Neuron (in vitro differentiated cells): ENCODE data around the gene GSTM1.

Source experiments
- H2AFZ ChIP-seq: one replicate; pipeline ENCODE4 v1.6.1; 2013; ENCODE audit warnings: low read depth, mild to moderate bottlenecking, inconsistent platforms, low read length, moderate library complexity
- H3K27me3 ChIP-seq: one replicate; pipeline ENCODE4 v1.6.1; 2013; ENCODE audit warnings: low read length; ENCODE audit not compliant: insufficient read depth
- H3K36me3 ChIP-seq: one replicate; pipeline ENCODE4 v1.6.1; 2013; ENCODE audit warnings: low read length; ENCODE audit not compliant: insufficient read depth
- H3K4me1 ChIP-seq: one replicate; pipeline ENCODE4 v1.6.1; 2013; ENCODE audit warnings: low read length; ENCODE audit not compliant: insufficient read depth
- H3K4me3 ChIP-seq: 2 replicates; pipeline ENCODE4 v1.5.1; 2013; ENCODE audit warnings: mild to moderate bottlenecking, low read length, moderate library complexity
- H3K9me3 ChIP-seq: one replicate; pipeline ENCODE4 v1.6.1; 2013; ENCODE audit warnings: low read length

GSTM1 gene

DNA sequence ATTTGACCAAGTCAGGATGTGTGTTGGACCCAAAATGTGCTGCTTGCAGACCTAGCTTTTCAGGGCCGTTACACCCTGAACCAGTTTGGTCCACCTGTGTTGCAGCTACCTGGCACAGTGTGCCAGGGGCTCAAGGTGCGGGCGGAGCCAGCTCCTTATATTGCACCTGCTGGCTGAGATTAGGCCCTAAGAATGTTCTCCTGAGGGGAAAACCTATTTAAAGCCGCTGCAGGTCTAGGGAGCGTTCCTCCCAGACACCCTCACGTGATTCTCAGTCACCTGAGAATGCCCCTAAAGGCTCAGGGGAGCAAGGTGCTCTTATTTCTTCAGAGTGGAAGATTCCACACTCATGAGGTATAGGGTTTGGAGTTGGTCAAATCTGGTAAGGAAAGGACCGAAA is 41.3 kb downstream of the GSTM1 start:
- Histone ChIP-seq H3K4me1 (peaks cover 10% of the 10 kb centered on the region), H3K4me3 (no peak overlapping the region), H3K9me3 (no peaks in the 10 kb centered on the region), H3K36me3 (no peaks in the 10 kb centered on the region), H2AFZ (no peak overlapping the region), H3K27me3 (no peaks in the 10 kb centered on the region)

DNA sequence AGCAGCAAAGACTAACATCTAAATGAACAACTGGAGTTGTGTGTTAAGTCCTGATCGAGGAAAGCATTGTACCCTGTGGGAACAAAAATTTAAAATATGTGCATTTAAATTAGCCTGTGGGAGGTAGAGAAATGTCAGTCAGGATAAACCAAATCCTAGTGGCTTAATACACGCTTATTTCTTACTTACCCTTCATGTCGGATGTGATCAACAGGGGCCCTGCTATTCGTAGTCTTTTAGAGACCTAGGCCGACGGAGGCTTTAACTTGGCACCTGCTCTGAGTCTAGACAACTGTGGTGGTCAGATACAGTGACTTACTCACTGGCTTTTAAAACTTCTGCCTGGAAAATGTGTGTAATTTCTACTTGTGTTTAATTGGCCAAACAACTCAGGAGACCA is 43.0 kb downstream of the GSTM1 start:
- Histone ChIP-seq H3K27me3 (no peaks in the 10 kb centered on the region), H3K9me3 (peaks cover 5% of the 10 kb centered on the region), H2AFZ (no peak overlapping the region), H3K4me1 (peaks cover 10% of the 10 kb centered on the region), H3K36me3 (no peaks in the 10 kb centered on the region), H3K4me3 (no peak overlapping the region)

DNA sequence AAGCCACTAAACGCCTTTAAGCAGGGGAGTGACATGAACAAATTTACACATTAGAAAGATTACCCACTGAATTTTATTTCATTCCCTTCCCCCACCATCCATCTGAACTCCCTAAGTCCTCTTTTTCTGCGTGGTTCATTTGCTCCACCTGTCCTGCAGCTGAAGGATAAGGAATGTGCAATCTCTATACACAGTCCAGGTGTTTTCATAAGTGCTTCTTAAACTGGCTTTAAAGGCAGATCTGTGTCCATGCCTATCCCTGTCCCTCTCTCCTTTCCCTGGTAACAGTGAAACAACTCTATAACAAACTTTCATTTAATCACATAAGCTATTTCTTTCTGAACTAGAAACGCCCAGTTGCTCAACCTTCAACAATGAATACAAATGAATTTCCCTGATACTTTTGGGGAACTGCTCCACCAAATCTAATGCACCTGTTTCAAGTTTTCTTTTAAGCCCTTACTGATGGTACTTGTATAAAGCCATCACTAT is 44.8 kb downstream of the GSTM1 start:
- Histone ChIP-seq H2AFZ (no peak overlapping the region), H3K4me1 (peaks cover 10% of the 10 kb centered on the region), H3K36me3 (peaks cover 13% of the 10 kb centered on the region), H3K27me3 (no peaks in the 10 kb centered on the region), H3K9me3 (peaks cover 5% of the 10 kb centered on the region), H3K4me3 (no peak overlapping the region)

DNA sequence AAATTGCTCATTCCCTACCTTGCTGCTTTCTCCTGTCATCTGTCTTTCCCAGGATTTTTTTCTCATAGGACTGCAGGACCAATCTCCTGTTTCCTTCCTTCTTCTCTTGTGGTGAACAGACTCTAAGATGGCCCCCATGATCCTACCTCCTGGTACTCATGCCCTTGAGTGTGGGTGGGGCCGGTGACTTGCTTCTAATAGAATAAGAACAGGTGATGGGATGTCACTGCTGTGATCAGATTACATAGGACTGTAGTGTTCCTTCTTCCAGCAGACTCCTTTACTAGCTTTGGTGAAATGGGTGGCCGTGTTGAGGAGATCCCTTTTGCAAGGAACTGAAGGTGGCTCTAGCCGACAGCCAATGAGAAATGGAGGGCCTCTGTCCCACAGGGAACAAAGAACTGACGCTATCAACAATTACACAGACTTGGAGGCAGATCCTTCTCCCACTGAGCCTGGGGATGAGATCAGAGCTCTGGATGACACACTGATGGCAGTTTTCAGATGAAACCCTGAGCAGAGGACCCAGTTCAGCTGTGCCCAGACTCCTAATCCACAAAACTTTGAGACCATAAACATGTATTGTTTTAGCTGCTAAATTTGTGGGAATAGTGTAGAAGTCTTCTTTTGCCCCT is 45.7 kb downstream of the GSTM1 start:
- Histone ChIP-seq H3K4me3 (no peak overlapping the region), H3K9me3 (peaks cover 5% of the 10 kb centered on the region)

DNA sequence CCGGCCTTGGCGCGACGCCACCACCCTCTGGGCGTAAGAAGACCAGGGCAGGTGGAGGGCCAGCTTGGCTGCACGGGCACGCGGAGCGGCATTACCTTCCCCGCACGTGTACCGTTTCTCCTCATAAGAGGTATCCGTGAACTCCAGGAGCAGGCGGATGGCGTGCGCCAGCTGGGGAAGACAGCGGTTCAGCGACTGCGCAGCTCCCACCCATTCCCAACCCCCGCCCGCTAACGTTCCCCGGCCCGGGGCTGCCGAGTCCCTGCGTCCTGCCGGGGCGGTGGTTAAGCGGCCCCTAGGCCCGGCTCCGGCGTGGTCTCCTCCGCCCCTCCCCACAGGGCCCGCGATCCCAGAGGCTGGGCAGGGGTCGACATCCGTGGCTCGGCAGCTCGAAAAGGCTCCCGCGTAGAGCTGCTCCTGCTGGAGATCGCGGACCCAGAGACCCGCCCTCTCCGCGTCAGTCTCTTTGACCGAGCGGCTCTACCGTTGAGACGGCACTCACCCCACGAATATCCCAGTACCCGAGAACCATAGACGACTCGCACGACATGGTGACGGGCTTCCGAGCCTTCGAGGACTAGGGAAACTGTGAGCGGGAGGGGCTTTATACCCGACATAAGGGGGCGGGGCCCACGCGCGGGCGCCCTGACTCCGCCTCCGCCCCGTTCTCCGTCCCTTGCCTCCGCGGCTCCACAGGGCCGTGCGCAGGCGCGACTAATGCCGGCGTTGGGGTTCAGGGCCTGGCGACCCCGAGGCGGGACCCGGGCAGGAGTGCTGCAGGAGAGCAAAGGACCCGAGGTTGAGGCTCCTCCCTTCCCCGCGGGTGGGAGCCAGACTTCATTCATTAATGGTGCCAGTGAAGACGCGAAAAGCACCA is 52.4 kb downstream of the GSTM1 start:
- no peaks in the 10 kb centered on the region for H3K27me3 ChIP-seq
- H3K4me1 ChIP-seq, result peaks cover 9% of the 10 kb centered on the region
- H3K36me3 ChIP-seq, result peaks cover 19% of the 10 kb centered on the region
- peak overlapping the region; percentile 58 for H3K4me3 ChIP-seq
- peak overlapping the region; percentile 70 for H2AFZ ChIP-seq
- H3K9me3 ChIP-seq, result no peaks in the 10 kb centered on the region

More for the DNA sequence above, 45.7 kb downstream of the GSTM1 start:
- no peak overlapping the region for H2AFZ ChIP-seq
- H3K4me1 ChIP-seq, result peaks cover 10% of the 10 kb centered on the region
- H3K36me3 ChIP-seq, result peaks cover 19% of the 10 kb centered on the region
- no peaks in the 10 kb centered on the region for H3K27me3 ChIP-seq

DNA sequence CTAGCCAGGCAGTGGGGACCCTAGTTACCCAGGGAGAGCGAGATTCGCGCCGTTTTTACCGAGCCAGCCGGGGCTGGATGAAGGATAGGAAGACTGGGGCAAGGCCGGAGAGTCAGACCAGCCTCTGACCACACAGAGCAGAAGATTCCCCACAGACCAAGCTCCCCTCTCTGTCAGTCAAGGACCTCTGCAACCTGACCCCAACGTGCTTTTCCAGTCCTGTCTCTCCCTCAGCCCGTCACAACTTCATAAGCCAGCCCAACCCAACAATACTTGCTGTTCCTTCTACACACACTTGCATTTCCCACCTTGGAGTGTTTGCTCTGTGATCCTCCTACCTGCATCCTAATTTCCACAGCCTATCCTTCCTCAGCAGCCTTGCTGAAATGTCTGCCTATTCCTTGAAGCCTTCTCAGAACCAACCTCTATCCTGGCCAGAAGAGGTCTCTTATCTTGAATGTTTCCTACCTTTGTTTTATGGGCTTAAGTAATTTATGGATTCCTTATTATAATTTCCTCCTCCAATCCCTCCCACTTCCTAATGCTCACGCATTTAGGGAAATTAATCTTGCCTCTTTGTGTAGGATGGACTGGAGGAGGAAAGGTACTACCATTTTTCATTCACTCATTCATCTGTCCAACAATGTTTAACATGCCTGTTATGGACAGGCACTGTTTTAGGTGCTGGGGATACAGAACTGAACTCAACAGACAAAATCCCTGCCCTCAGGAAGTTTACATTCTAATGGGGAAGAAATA is 53.2 kb downstream of the GSTM1 start, which contains the start of gene GSTM3:
Gene GSTM3 (minus strand): TSS at position 424 of the 759 bp plus-strand sequence. CDS start 751 bp downstream, outside the sequence.
- Histone ChIP-seq H3K4me1 (peaks cover 9% of the 10 kb centered on the region), H3K36me3 (peaks cover 18% of the 10 kb centered on the region), H2AFZ (peak within 1 kb of the TSS; percentile 70), H3K4me3 (peak within 1 kb of the TSS; percentile 58), H3K9me3 (no peaks in the 10 kb centered on the region), H3K27me3 (no peaks in the 10 kb centered on the region)
